ENCODE measurements around the gene TLE2.
"Not testable (repeated sequence)": the region's sequence is repeated elsewhere in the genome, so short reads cannot be mapped to it uniquely, and the experiment has no call there.

TLE2 gene

DNA sequence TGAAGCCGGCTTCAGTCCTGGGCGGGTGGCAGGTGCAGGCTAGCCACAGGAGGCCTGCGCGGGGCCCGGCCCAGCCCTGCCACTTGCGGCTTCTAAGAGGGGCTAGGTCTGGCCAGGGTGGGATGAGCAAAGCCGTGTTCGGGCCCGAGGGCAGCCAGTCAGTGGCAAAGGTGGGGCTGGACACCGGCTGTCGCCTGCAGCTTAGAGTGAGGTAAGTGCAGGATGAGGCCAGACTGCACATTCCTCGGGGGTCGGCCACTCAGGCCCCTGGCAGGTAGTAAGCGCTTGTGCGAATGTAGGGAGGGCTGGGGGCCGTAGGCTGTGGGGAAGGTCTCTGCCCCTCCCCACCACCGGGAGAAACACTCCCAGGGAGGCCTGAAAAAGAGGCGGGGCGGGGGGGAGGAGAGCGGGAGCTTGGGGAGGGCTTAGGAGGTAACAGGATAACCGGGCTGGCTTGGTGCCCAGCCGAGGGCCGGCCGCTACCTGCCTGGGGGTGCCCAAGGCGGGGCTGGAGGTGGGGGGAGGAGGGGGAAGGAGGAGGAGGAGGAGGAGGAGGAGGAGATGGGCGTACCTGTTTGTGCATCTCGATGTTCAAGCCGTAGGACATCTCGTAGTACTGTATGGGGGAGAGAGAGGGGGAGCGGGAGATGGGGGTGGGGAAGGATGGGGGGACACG lies 26.8 kb upstream of the TLE2 start:
- DNase-seq: no peak

GRCh38 chr19:3054972-3055740 lies 26.1 kb upstream of the TLE2 start:
- DNase-seq: no peak

DNA sequence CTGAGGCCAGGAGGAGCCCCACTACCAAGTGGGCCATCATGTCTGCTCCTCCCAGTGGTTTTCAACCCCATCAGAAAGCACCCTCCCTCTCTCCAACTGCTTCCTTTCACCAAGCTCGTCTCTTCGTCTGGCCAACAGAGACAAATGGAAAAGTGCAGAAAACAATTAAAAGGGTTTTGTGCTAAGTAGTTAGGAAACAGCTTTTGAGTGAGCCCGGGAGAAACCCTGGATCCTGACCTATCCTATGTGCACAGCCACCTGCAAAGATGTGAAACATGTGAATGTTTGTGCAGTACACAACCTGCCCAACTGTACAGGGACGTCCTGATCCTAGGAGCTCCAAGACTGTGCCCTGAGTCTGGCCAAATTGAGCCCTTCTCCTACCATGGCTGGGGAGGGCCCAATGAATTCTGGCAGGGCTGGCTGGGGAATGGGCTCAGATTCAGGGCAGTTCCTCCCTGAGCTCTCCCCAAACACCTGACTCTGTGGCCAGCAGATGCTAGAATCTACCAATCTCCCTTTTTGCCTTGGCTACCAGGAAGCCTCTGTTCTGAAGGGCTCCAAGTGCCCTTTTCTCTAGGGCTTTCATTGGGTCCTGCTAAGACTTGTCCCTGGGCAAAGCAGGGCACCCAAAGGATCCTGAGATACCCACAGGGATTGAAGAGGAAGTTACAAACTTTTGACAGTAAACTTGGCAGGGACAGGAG lies 25.3 kb upstream of the TLE2 start:
- DNase-seq: no peak

DNA sequence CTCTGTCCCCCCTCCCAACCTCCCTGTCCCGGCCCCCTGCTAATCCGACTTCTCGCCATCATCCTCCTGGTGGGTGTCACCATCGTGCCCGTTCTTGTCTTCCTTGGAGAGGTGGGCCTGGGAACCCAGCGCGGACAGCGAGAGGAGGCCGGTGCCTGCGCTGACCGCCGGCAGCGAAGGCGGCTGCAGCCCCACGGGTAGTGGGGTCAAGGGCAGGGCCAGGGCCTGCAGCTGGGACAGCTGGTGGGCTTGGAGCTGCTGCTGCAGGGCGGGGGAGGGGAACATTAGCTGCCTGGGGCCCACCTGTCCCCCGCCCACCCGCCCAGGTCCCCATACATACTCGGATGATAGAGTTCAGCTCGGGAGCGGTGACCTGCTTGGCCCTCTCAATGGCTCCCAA lies 24.7 kb upstream of the TLE2 start:
- DNase-seq: no peak

- no peak for DNase-seq
Observed at GRCh38 chr19:3053218-3053621, 24.1 kb upstream of the TLE2 start.

GRCh38 chr19:3050016-3050415 lies 20.9 kb upstream of the TLE2 start:
- DNase-seq: not testable (repeated sequence)

DNA sequence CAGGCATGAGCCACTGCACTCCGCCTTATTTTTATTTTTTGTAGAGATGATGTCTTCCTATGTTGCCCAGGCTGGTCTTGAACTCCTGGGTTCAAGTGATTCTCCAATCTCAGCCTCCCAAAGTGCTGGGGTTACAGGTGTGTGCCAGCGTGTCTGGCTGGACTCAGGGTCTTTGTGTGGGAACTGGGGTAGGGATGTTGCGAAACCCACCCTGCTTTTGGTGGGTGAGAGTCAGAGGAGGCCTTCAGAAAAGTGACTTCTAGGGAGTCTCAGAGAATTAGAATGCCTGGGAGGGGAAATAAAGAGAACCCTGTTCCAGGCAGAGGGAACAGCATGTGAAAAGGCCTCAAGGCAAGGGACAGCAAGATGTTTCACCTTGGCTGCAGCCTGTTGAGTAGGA lies 20.0 kb upstream of the TLE2 start:
- DNase-seq: no peak

- no peak for DNase-seq
Observed at GRCh38 chr19:3048190-3048533, 19.1 kb upstream of the TLE2 start.

DNA sequence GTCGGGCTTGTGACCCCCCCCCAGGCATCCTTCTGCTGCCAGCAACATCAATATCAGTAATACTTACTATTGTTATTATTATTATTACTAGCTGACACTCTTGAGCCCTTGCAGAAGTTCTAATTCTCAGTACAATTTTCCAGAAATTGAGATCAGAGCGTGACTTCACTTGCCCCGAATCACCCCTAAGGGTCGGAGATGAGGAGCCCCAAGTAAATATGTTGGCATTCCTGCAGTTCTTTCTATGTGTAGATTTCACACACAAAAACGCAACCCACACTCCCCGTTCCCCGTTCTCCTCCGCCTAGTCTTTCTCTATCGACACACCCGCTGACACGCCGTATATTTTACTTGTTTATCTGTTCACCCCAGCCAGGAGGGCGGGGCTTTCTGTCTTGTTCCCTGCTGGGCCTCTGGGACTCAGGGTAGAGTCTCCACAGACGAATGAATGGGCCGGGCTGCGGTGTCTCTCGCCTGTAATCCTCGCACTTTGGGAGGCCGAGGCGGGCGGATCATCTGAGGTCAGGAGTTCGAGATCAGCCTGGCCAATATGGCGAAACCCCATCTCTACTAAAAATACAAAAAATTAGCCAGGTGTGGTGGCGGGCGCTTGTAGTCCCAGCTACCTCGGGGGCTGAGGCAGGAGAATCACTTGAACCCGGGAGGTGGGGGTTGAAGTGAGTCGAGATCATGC lies 18.6 kb upstream of the TLE2 start:
- peak; percentile 70 for DNase-seq

GRCh38 chr19:3046698-3047495 lies 17.8 kb upstream of the TLE2 start:
- DNase-seq: no peak

DNA sequence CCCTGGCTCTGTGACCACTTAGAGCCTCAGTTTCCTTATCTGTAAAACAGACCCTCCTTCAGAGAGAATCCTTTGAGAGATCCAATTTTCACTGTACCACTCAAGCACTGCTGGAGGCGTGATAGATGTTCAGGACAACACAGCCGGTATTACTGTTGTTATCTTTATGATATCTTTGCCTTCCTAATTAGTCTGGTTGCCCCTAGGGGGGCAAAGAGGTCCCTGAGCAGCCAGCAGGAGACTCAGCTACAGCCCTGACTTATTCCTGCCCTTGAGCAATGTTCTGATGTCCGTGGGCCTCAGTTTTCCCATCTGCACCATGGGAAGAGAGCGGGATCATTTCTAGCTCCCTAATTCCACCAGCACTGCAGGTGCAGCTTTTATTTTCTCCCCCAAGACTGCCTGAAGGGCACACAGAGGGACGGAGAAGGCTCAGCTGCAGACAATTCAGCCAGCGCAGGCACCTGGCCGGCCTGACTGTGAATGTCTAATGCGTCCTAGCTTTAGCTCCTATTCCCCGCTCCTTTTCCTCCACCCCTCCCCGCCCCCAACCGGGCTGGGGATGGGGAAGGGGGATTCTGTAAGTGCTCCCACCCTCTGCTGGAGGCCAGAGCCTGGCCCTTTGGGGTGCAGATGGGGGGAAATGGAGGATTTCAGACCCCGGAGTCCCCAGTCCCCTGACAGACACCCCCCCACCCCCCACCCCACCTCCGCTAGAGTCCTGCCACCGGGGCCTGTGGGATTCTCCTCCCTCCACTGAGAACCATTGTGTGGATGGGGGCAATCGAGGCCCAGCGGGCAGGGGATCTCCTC lies 17.0 kb upstream of the TLE2 start:
- DNase-seq: no peak

GRCh38 chr19:3045191-3045590 lies 16.1 kb upstream of the TLE2 start:
- no peak for DNase-seq

- DNase-seq: no peak
Observed at GRCh38 chr19:3042621-3043267, 13.7 kb upstream of the TLE2 start.

- DNase-seq: no peak
Observed at GRCh38 chr19:3041761-3042620, 12.9 kb upstream of the TLE2 start.

- DNase-seq: no peak
Observed at GRCh38 chr19:3041327-3041726, 12.2 kb upstream of the TLE2 start.

GRCh38 chr19:3039641-3040077 lies 10.6 kb upstream of the TLE2 start:
- DNase-seq: no peak

GRCh38 chr19:3039125-3039524 lies 10.0 kb upstream of the TLE2 start:
- no peak for DNase-seq

GRCh38 chr19:3038214-3038613 lies 9.1 kb upstream of the TLE2 start:
- no peak for DNase-seq

DNA sequence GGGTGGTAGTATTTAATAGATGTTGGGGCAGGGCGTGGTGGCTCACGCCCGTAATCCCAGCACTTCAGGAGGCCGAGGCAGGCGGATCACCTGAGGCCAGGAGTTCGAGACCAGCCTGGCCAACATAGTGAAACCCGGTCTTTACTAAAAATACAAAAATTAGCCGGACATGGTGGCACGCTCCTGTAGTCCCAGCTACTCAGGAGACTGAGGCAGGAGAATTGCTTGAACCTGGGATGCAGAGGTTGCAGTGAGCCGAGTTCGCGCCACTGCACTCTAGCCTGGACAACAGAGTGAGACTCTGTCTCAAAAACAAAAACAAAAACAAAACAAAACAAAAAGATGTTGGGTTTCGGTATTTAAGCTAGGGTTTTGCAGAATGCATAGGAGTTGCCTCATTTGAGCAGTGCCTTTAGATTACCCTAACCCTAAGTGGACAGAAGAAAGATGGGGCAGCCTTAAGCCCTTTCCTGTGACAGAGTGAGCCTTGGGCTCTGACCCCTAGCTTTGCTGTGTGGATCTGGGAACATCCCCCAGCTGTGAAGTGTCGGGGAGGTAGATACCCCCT lies 8.0 kb upstream of the TLE2 start:
- DNase-seq: not testable (repeated sequence)
